ENCODE results near the gene HMX2. TPM values are rescaled to one million over a fixed set of nuclear protein-coding genes. Genes with fewer than 3 reads are reported as not detected.
A peak's percentile ranks its signal among the peaks of the same experiment; 100 is the strongest.

HMX2 gene
- total RNA-seq, 1 donor, result not detected

GRCh38 chr10:123139521-123140163 lies 8.3 kb upstream of the HMX2 start:
- Histone ChIP-seq H3K27me3 (ENCODE audit: insufficient read depth, low read length) (peaks cover 99% of the 10 kb centered on the region), H3K9me3 (ENCODE audit: low read depth, low read length) (no peaks in the 10 kb centered on the region)
- peak; percentile 77 for DNase-seq (ENCODE audit: insufficient read length, low spot score, missing footprints)

GRCh38 chr10:123140164-123140982 lies 7.6 kb upstream of the HMX2 start:
- Histone ChIP-seq H4K20me1 (ENCODE audit: insufficient read depth, low read length) (peaks cover 2% of the 10 kb centered on the region), H3K27ac (ENCODE audit: low read depth, low read length) (no peak overlapping the region), H3K4me2 (ENCODE audit: insufficient read depth, low read length) (no peak overlapping the region), H3K36me3 (ENCODE audit: insufficient read depth, low read length) (no peaks in the 10 kb centered on the region), H2AFZ (ENCODE audit: low read length) (no peak overlapping the region), H3K79me2 (ENCODE audit: insufficient read depth, low read length) (no peaks in the 10 kb centered on the region), H3K4me3 (ENCODE audit: insufficient read depth, low read length) (no peak overlapping the region), H3K4me1 (ENCODE audit: insufficient read depth, low read length) (no peaks in the 10 kb centered on the region), H3K9me3 (ENCODE audit: low read depth, low read length) (no peaks in the 10 kb centered on the region), H3K27me3 (ENCODE audit: insufficient read depth, low read length) (peaks cover 99% of the 10 kb centered on the region)
- DNase-seq (ENCODE audit: insufficient read length, low spot score, missing footprints), result no peak
- TF ChIP-seq, protein P1, sequence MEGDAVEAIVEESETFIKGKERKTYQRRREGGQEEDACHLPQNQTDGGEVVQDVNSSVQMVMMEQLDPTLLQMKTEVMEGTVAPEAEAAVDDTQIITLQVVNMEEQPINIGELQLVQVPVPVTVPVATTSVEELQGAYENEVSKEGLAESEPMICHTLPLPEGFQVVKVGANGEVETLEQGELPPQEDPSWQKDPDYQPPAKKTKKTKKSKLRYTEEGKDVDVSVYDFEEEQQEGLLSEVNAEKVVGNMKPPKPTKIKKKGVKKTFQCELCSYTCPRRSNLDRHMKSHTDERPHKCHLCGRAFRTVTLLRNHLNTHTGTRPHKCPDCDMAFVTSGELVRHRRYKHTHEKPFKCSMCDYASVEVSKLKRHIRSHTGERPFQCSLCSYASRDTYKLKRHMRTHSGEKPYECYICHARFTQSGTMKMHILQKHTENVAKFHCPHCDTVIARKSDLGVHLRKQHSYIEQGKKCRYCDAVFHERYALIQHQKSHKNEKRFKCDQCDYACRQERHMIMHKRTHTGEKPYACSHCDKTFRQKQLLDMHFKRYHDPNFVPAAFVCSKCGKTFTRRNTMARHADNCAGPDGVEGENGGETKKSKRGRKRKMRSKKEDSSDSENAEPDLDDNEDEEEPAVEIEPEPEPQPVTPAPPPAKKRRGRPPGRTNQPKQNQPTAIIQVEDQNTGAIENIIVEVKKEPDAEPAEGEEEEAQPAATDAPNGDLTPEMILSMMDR (IDR thresholded peaks at IDR 0.05; ENCODE audit: extremely low read depth, low read depth, low read length), result no peak

More at GRCh38 chr10:123139521-123140163, 8.3 kb upstream of the HMX2 start:
- TF ChIP-seq, protein P1 (IDR thresholded peaks at IDR 0.05; ENCODE audit: extremely low read depth, low read depth, low read length), result no peak
- no peak overlapping the region for H2AFZ ChIP-seq (ENCODE audit: low read length)
- no peaks in the 10 kb centered on the region for H3K36me3 ChIP-seq (ENCODE audit: insufficient read depth, low read length)
- H3K79me2 ChIP-seq (ENCODE audit: insufficient read depth, low read length), result no peaks in the 10 kb centered on the region
- H3K27ac ChIP-seq (ENCODE audit: low read depth, low read length), result no peak overlapping the region
- peaks cover 2% of the 10 kb centered on the region for H4K20me1 ChIP-seq (ENCODE audit: insufficient read depth, low read length)
- H3K4me2 ChIP-seq (ENCODE audit: insufficient read depth, low read length), result no peak overlapping the region
- H3K4me3 ChIP-seq (ENCODE audit: insufficient read depth, low read length), result no peak overlapping the region
- no peaks in the 10 kb centered on the region for H3K4me1 ChIP-seq (ENCODE audit: insufficient read depth, low read length)

DNA sequence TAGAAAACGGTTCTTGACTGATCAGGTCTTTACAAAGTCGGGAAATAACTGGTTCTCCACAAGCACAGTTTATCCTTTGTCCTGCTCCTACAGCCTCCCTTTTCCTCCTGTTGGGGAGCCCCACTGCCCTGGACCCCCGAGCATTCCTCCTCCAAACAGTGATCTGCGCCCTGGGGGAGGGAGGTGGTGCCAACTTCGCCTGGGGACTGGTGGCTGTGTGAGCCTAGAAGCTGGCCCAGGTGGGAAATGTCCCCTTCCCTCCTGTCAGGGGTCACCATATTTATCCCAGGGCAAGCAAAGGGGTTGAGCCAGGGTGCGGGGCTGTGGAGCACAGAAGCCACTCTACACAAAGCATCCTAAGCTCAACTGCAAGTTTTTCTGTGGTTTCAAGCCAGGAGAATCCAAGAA lies 6.9 kb upstream of the HMX2 start:
- Histone ChIP-seq H3K4me2 (ENCODE audit: insufficient read depth, low read length) (no peak overlapping the region), H3K9me3 (ENCODE audit: low read depth, low read length) (no peaks in the 10 kb centered on the region), H2AFZ (ENCODE audit: low read length) (no peak overlapping the region), H3K27ac (ENCODE audit: low read depth, low read length) (no peak overlapping the region), H3K4me1 (ENCODE audit: insufficient read depth, low read length) (no peaks in the 10 kb centered on the region), H3K79me2 (ENCODE audit: insufficient read depth, low read length) (no peaks in the 10 kb centered on the region), H3K36me3 (ENCODE audit: insufficient read depth, low read length) (no peaks in the 10 kb centered on the region), H3K27me3 (ENCODE audit: insufficient read depth, low read length) (peaks cover 100% of the 10 kb centered on the region), H4K20me1 (ENCODE audit: insufficient read depth, low read length) (peaks cover 2% of the 10 kb centered on the region), H3K4me3 (ENCODE audit: insufficient read depth, low read length) (no peak overlapping the region)
- TF ChIP-seq, protein P1 (IDR thresholded peaks at IDR 0.05; ENCODE audit: extremely low read depth, low read depth, low read length), result no peak
- DNase-seq (ENCODE audit: insufficient read length, low spot score, missing footprints), result peak; percentile 79
